Left lung (tissue), 10 donors: ENCODE results near the gene SLC26A4. TPM values are rescaled to one million over a fixed set of nuclear protein-coding genes. Genes with fewer than 3 reads are reported as not detected.

Experiments used
- ATAC-seq: fragments of 200-7000 bp; cut with Tn5 transposase; one replicate; pipeline ENCODE4 v1.9.1; 2020; ENCODE audit warnings: moderate library complexity
- DNase-seq, 4 donors: peaks; one replicate each; pipeline ENCODE4 v3.0.0-alpha.2; 2013 to 2020
- H3K27ac ChIP-seq, 2 donors: fragments of 200-600 bp; sonication (generic) in 1 of 2; one replicate each; pipeline versions ENCODE4 v1.5.0 to v1.8.0; 2020 to 2021
- H3K27me3 ChIP-seq, 2 donors: fragments of 200-600 bp; sonication (generic) in 1 of 2; one replicate each; pipeline versions ENCODE4 v1.5.0 to v1.8.0; 2020 to 2021
- H3K36me3 ChIP-seq, 2 donors: fragments of 200-600 bp; sonication (generic) in 1 of 2; one replicate each; pipeline versions ENCODE4 v1.5.0 to v1.8.0; 2020 to 2021
- H3K4me1 ChIP-seq, 2 donors: fragments of 200-600 bp; one replicate each; pipeline ENCODE4 v1.8.0; 2021
- H3K4me3 ChIP-seq, 2 donors: fragments of 200-600 bp; sonication (generic) in 1 of 2; one replicate each; pipeline versions ENCODE4 v1.5.0 to v1.8.0; 2020 to 2021; ENCODE audit warnings: mild to moderate bottlenecking in 1 of 2
- H3K9me3 ChIP-seq, 2 donors: fragments of 200-600 bp; sonication (generic) in 1 of 2; one replicate each; pipeline versions ENCODE4 v1.5.0 to v1.8.0; 2020 to 2021
- intact Hi-C, 2 donors: fragments of 100-400 bp; cut with DNase I; formaldehyde crosslinking; loops; one replicate each; pipeline versions ENCODE4 v1.11.2 to v1.14.2; 2022
- polyA plus RNA-seq, 6 donors: library from polyadenylated mRNA; unstranded; fragments of 120-200 nt; gene quantifications; one replicate each; pipeline ENCODE4 v1.2.1, GENCODE V29; 2013; ENCODE audit not compliant: insufficient read length in 6 of 6
- total RNA-seq, 2 donors: library from RNA; stranded (reverse); fragmentation: NEBNext Ultra II Directional; extraction: Animal tissue kit (Norgen Biotek cat#: 25700); gene quantifications; one replicate each; pipeline ENCODE4 v1.2.1, GENCODE V29; 2021
- TF ChIP-seq, protein P1 (sequence below), 2 donors: fragments of 200-600 bp; sonication (generic) in 1 of 2; IDR thresholded peaks; one replicate each; pipeline versions ENCODE4 v1.5.0 to v1.8.0; 2021; ENCODE audit warnings: antibody characterized with exemption in 2 of 2
- donor health status: DM: no; HTN: yes; CAD: no.
- donor health status: DM: no; HTN: no; CAD: no.

The SLC26A4 gene
- total and polyA plus RNA-seq, 8 donors: 0.82 to 2.5 (median 1.3) TPM

- Histone ChIP-seq H3K4me1 (no peaks in the 10 kb centered on the region), H3K27me3 (no peaks in the 10 kb centered on the region), H3K27ac (no peak overlapping the region), H3K9me3 (no peaks in the 10 kb centered on the region), H3K4me3 (no peak overlapping the region), H3K36me3 (no peaks in the 10 kb centered on the region)
- TF ChIP-seq, protein P1, sequence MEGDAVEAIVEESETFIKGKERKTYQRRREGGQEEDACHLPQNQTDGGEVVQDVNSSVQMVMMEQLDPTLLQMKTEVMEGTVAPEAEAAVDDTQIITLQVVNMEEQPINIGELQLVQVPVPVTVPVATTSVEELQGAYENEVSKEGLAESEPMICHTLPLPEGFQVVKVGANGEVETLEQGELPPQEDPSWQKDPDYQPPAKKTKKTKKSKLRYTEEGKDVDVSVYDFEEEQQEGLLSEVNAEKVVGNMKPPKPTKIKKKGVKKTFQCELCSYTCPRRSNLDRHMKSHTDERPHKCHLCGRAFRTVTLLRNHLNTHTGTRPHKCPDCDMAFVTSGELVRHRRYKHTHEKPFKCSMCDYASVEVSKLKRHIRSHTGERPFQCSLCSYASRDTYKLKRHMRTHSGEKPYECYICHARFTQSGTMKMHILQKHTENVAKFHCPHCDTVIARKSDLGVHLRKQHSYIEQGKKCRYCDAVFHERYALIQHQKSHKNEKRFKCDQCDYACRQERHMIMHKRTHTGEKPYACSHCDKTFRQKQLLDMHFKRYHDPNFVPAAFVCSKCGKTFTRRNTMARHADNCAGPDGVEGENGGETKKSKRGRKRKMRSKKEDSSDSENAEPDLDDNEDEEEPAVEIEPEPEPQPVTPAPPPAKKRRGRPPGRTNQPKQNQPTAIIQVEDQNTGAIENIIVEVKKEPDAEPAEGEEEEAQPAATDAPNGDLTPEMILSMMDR (IDR thresholded peaks at IDR 0.05): no peak
- DNase-seq: no peak
- intact Hi-C loops: no loop called here
- no peak for ATAC-seq
Measured at GRCh38 chr7:107767391-107767790, 106.8 kb downstream of the SLC26A4 start.

Other genes with a start within 250 kb of the SLC26A4 start
- not detected for gene GPR22, start 190.8 kb upstream of the SLC26A4 start, total RNA-seq
- under 1 TPM in 3 of 6 donors, not detected in 3; 0.06 to 0.13 (median 0.10) TPM for gene GPR22, start 190.8 kb upstream of the SLC26A4 start, polyA plus RNA-seq
- 10 to 100 TPM; 41.4 to 42.6 TPM for gene COG5, start 96.9 kb upstream of the SLC26A4 start, total RNA-seq
- gene COG5, start 96.9 kb upstream of the SLC26A4 start, polyA plus RNA-seq: 10 to 100 TPM; 26.9 to 34.0 (median 32.0) TPM
- 1 to 10 TPM; 4.3 to 5.5 TPM for gene DUS4L, start 96.9 kb upstream of the SLC26A4 start, total RNA-seq
- 10 to 100 TPM; 14.2 to 18.8 (median 17.1) TPM for gene DUS4L, start 96.9 kb upstream of the SLC26A4 start, polyA plus RNA-seq
- 10 to 100 TPM; 79.3 to 80.3 TPM for gene BCAP29, start 80.6 kb upstream of the SLC26A4 start, total RNA-seq
- 10 to 100 TPM; 42.8 to 57.7 (median 50.8) TPM for gene BCAP29, start 80.6 kb upstream of the SLC26A4 start, polyA plus RNA-seq
- gene CBLL1, start 83.3 kb downstream of the SLC26A4 start, total RNA-seq: 10 to 100 TPM; 17.2 to 21.5 TPM
- 10 to 100 TPM; 27.7 to 31.8 (median 29.0) TPM for gene CBLL1, start 83.3 kb downstream of the SLC26A4 start, polyA plus RNA-seq
- gene SLC26A3, start 142.4 kb downstream of the SLC26A4 start, total RNA-seq: not detected
- under 1 TPM in 1 of 6 donors, not detected in 5; 0.04 TPM for gene SLC26A3, start 142.4 kb downstream of the SLC26A4 start, polyA plus RNA-seq
- gene DLD, start 230.4 kb downstream of the SLC26A4 start, total RNA-seq: 10 to 100 TPM; 61.1 to 68.5 TPM
- gene DLD, start 230.4 kb downstream of the SLC26A4 start, polyA plus RNA-seq: 10 to 100 TPM; 73.3 to 80.2 (median 75.9) TPM